Naive thymus-derived CD4-positive, alpha-beta T cell (primary cell): Measurements from ENCODE around the gene GDF2. TPM values are rescaled to one million over a fixed set of nuclear protein-coding genes. Genes with fewer than 3 reads are reported as not detected.

Source experiments
- ATAC-seq: fragments of 150-1000 bp; cut with Tn5 transposase; 2 replicates; pipeline ENCODE4 v1.10.0; 2021; ENCODE audit warnings: mild to moderate bottlenecking, moderate library complexity
- CTCF ChIA-PET: fragments of 350-600 bp; sonication (Branson Sonifier 250); formaldehyde crosslinking; loops from one replicate; lab custom pipeline; 2021; ENCODE audit warnings: antibody characterized with exemption; lab: Charles Lee
- POLR2A ChIA-PET: fragments of 350-600 bp; sonication (Branson Sonifier 250); formaldehyde crosslinking; loops from one replicate; lab custom pipeline; 2021; ENCODE audit warnings: antibody characterized with exemption, inconsistent platforms; lab: Charles Lee
- DNase-seq, 9 donors: peaks; one replicate each; pipeline versions ENCODE4 v3.0.0 to v3.0.0-alpha.2; 2020 to 2022; ENCODE audit warnings: mixed read lengths in 1 of 9
- H3K27ac ChIP-seq: one replicate; pipeline ENCODE4 v1.7.0; 2013; ENCODE audit warnings: mild to moderate bottlenecking, low read depth, low read length, moderate library complexity
- H3K27me3 ChIP-seq, 2 donors: one replicate each; pipeline ENCODE4 v1.7.0; 2013; ENCODE audit warnings: low read length in 2 of 2, mild to moderate bottlenecking in 2 of 2, moderate library complexity in 2 of 2; ENCODE audit not compliant: control insufficient read depth in 2 of 2, insufficient read depth in 2 of 2
- H3K36me3 ChIP-seq, 3 experiments: 1 replicate in 2 of 3; 2 replicates in 1 of 3; pipeline ENCODE4 v1.7.0; 2013; ENCODE audit warnings: low read length in 3 of 3, mild to moderate bottlenecking in 3 of 3, moderate library complexity in 1 of 3; ENCODE audit not compliant: insufficient read depth in 3 of 3, control insufficient read depth in 2 of 3
- H3K4me1 ChIP-seq, 2 donors: one replicate each; pipeline ENCODE4 v1.7.0; 2013; ENCODE audit warnings: low read length in 2 of 2, mild to moderate bottlenecking in 2 of 2, moderate library complexity in 1 of 2; ENCODE audit not compliant: control insufficient read depth in 2 of 2, insufficient read depth in 2 of 2
- H3K4me3 ChIP-seq: 2 replicates; pipeline ENCODE4 v1.7.0; 2013; ENCODE audit warnings: mild to moderate bottlenecking, low read length
- H3K9me3 ChIP-seq, 3 experiments: 1 replicate in 2 of 3; 2 replicates in 1 of 3; pipeline ENCODE4 v1.7.0; 2013; ENCODE audit warnings: low read length in 3 of 3; ENCODE audit not compliant: control insufficient read depth in 2 of 3
- H3K27ac Mint-ChIP-seq, 9 donors: one replicate each; pipeline ENCODE4 v1.8.0; 2020 to 2022; ENCODE audit warnings: mixed read lengths in 9 of 9, mild to moderate bottlenecking in 8 of 9, moderate library complexity in 5 of 9, inconsistent platforms in 2 of 9
- H3K27me3 Mint-ChIP-seq, 5 donors: one replicate each; pipeline ENCODE4 v1.8.0; 2021 to 2022; ENCODE audit warnings: mixed read lengths in 5 of 5, mild to moderate bottlenecking in 1 of 5
- H3K36me3 Mint-ChIP-seq, 5 donors: one replicate each; pipeline ENCODE4 v1.8.0; 2020 to 2022; ENCODE audit warnings: mixed read lengths in 5 of 5, mild to moderate bottlenecking in 3 of 5, inconsistent platforms in 1 of 5
- H3K4me1 Mint-ChIP-seq, 7 donors: one replicate each; pipeline ENCODE4 v1.8.0; 2020 to 2022; ENCODE audit warnings: mixed read lengths in 7 of 7, mild to moderate bottlenecking in 3 of 7, inconsistent platforms in 1 of 7
- H3K4me3 Mint-ChIP-seq, 10 donors: one replicate each; pipeline ENCODE4 v1.8.0; 2020 to 2022; ENCODE audit warnings: mild to moderate bottlenecking in 10 of 10, mixed read lengths in 10 of 10, moderate library complexity in 6 of 10, inconsistent platforms in 2 of 10
- H3K9me3 Mint-ChIP-seq, 11 donors: one replicate each; pipeline ENCODE4 v1.8.0; 2020 to 2022; ENCODE audit warnings: mixed read lengths in 11 of 11, mild to moderate bottlenecking in 4 of 11, inconsistent platforms in 1 of 11, moderate library complexity in 1 of 11
- intact Hi-C, 2 donors: fragments of 100-400 bp; cut with micrococcal nuclease; formaldehyde crosslinking; loops; one replicate each; pipeline ENCODE4 v1.15.1; 2023
- polyA plus RNA-seq, 2 donors: library from polyadenylated mRNA; unstranded; fragments of 300-500 nt; fragmentation: Illumina TruSeq; gene quantifications; one replicate each; pipeline ENCODE4 v1.2.3, GENCODE V29; 2021
- total RNA-seq, 6 experiments: library from RNA in 5 of 6; stranded (reverse) in 5 of 6; gene quantifications; 1 replicate in 5 of 6; 2 replicates in 1 of 6; pipeline ENCODE4 v1.2.3 and lab custom pipeline; 2021 to 2026

The GDF2 gene
- total and polyA plus RNA-seq, 7 experiments from 2014 or later: not detected

DNA sequence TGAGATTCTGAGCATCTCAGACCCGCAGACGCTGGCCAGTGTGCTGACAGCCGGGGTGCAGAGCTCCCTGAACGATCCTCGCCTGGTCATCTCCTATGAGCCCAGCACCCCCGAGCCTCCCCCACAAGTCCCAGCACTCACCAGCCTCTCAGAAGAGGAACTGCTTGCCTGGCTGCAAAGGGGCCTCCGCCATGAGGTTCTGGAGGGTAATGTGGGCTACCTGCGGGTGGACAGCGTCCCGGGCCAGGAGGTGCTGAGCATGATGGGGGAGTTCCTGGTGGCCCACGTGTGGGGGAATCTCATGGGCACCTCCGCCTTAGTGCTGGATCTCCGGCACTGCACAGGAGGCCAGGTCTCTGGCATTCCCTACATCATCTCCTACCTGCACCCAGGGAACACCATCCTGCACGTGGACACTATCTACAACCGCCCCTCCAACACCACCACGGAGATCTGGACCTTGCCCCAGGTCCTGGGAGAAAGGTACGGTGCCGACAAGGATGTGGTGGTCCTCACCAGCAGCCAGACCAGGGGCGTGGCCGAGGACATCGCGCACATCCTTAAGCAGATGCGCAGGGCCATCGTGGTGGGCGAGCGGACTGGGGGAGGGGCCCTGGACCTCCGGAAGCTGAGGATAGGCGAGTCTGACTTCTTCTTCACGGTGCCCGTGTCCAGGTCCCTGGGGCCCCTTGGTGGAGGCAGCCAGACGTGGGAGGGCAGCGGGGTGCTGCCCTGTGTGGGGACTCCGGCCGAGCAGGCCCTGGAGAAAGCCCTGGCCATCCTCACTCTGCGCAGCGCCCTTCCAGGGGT lies 26.6 kb downstream of the GDF2 start:
- Histone ChIP-seq H3K27ac (no peak overlapping the region), H3K36me3 (no peaks in the 10 kb centered on the region), H3K9me3 (no peaks in the 10 kb centered on the region), H3K4me3 (no peak overlapping the region), H3K4me1 (no peaks in the 10 kb centered on the region), H3K27me3 (no peaks in the 10 kb centered on the region)
- ChIA-PET CTCF (interaction anchor here (0.8 kb wide), 1 partner anchor 324 kb away, joined by 3 read pairs; no protein-coding TSS in a partner anchor), POLR2A (no interaction called here)
- ATAC-seq: no peak
- H3K9me3 Mint-ChIP-seq: no peaks in the 10 kb centered on the region
- H3K36me3 Mint-ChIP-seq: no peaks in the 10 kb centered on the region
- intact Hi-C loops: no loop called here
- no peak overlapping the region for H3K27ac Mint-ChIP-seq
- no peaks in the 10 kb centered on the region for H3K4me1 Mint-ChIP-seq
- no peak for DNase-seq
- no peak overlapping the region for H3K4me3 Mint-ChIP-seq
- peaks cover 0 to 3% (median 0%) of the 10 kb centered on the region in 5 donors for H3K27me3 Mint-ChIP-seq

DNA sequence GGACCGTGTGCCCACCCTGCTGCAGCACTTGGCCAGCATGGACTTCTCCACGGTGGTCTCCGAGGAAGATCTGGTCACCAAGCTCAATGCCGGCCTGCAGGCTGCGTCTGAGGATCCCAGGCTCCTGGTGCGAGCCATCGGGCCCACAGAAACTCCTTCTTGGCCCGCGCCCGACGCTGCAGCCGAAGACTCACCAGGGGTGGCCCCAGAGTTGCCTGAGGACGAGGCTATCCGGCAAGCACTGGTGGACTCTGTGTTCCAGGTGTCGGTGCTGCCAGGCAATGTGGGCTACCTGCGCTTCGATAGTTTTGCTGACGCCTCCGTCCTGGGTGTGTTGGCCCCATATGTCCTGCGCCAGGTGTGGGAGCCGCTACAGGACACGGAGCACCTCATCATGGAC lies 27.3 kb downstream of the GDF2 start:
- CTCF ChIA-PET: no interaction called here

DNA sequence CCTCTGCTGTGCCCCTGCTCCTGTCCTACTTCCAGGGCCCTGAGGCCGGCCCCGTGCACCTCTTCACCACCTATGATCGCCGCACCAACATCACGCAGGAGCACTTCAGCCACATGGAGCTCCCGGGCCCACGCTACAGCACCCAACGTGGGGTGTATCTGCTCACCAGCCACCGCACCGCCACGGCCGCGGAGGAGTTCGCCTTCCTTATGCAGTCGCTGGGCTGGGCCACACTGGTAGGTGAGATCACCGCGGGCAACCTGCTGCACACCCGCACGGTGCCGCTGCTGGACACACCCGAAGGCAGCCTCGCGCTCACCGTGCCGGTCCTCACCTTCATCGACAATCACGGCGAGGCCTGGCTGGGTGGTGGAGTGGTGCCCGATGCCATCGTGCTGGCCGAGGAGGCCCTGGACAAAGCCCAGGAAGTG lies 27.7 kb downstream of the GDF2 start:
- Histone ChIP-seq H3K27ac (no peak overlapping the region), H3K36me3 (no peaks in the 10 kb centered on the region), H3K4me1 (no peaks in the 10 kb centered on the region), H3K27me3 (no peaks in the 10 kb centered on the region), H3K4me3 (no peak overlapping the region), H3K9me3 (no peaks in the 10 kb centered on the region)
- intact Hi-C loops: no loop called here
- no peak overlapping the region for H3K27ac Mint-ChIP-seq
- H3K36me3 Mint-ChIP-seq: no peaks in the 10 kb centered on the region
- CTCF ChIA-PET: no interaction called here
- POLR2A ChIA-PET: no interaction called here
- H3K4me3 Mint-ChIP-seq: no peak overlapping the region
- H3K27me3 Mint-ChIP-seq: peaks cover 0 to 3% (median 0%) of the 10 kb centered on the region in 5 donors
- ATAC-seq (no peak), DNase-seq (no peak)
- H3K4me1 Mint-ChIP-seq: no peaks in the 10 kb centered on the region
- H3K9me3 Mint-ChIP-seq: no peaks in the 10 kb centered on the region

More for the DNA sequence above, 27.3 kb downstream of the GDF2 start:
- Mint-ChIP-seq H3K4me1 (no peaks in the 10 kb centered on the region), H3K36me3 (no peaks in the 10 kb centered on the region), H3K4me3 (no peak overlapping the region), H3K9me3 (no peaks in the 10 kb centered on the region), H3K27ac (no peak overlapping the region), H3K27me3 (peaks cover 0 to 3% (median 0%) of the 10 kb centered on the region in 5 donors)
- POLR2A ChIA-PET: no interaction called here
- H3K4me1 ChIP-seq: no peaks in the 10 kb centered on the region
- no peaks in the 10 kb centered on the region for H3K9me3 ChIP-seq
- DNase-seq (no peak), ATAC-seq (no peak)
- H3K27me3 ChIP-seq: no peaks in the 10 kb centered on the region
- no peaks in the 10 kb centered on the region for H3K36me3 ChIP-seq
- H3K27ac ChIP-seq: no peak overlapping the region
- intact Hi-C loops: no loop called here
- H3K4me3 ChIP-seq: no peak overlapping the region

- Histone ChIP-seq H3K4me1 (no peaks in the 10 kb centered on the region), H3K27ac (no peak overlapping the region), H3K9me3 (no peaks in the 10 kb centered on the region), H3K27me3 (no peaks in the 10 kb centered on the region), H3K36me3 (no peaks in the 10 kb centered on the region), H3K4me3 (no peak overlapping the region)
- Mint-ChIP-seq H3K27ac (no peak overlapping the region), H3K9me3 (no peaks in the 10 kb centered on the region), H3K27me3 (no peaks in the 10 kb centered on the region), H3K4me3 (no peak overlapping the region), H3K4me1 (no peaks in the 10 kb centered on the region), H3K36me3 (no peaks in the 10 kb centered on the region)
- DNase-seq (no peak), ATAC-seq (no peak)
- CTCF ChIA-PET: no interaction called here
- intact Hi-C loops: no loop called here
- POLR2A ChIA-PET: interaction anchor here (0.5 kb wide), 1 partner anchor 12 kb away, joined by 5 read pairs; no protein-coding TSS in a partner anchor
Measured at GRCh38 chr10:47350671-47351640, 28.7 kb downstream of the GDF2 start.

DNA sequence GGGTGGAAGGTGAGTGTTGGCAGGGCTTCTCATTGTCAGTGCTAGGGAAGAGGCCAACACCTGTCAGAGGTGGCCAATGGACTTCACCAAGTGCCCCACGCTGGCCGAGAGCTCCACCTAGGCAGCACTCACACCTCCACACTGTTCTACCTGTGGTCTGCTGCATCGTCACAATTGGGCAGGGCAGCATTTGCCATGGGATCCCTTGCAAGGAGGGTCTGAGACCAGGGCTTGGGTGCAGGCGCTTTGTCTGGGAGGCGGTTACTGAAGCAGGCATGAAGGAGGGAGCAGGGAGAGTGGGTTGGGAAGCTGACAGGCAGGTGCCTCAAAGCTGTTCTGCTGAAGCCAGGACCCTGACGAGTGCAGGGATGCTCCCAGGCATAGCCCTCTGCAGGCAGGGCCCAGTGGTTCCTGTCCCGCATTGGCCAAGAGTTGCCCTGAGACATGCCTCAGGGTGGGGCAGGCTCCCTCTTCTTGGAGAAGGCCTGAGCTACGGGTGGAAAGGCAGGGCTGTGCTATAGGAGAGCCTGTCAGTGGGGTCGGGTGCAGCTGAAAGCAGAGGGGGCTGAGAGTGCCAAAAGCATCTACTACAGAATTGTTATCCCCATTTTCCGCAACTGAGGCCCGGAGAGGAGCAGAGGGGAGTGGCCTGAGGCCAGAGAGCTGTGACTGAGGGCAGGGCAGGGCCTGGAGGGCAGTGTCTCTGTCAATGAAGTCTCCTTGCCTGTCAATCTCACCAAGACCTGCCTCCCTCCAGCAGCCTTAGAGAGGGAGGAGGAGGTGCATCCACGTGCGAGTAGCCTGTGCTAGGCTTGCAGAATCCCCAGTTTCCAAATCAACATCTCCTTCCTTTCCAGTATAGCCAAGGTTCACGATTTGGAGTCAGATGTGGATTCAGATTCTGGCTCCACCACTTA lies 29.9 kb downstream of the GDF2 start:
- H3K36me3 ChIP-seq: no peaks in the 10 kb centered on the region
- CTCF ChIA-PET: no interaction called here

DNA sequence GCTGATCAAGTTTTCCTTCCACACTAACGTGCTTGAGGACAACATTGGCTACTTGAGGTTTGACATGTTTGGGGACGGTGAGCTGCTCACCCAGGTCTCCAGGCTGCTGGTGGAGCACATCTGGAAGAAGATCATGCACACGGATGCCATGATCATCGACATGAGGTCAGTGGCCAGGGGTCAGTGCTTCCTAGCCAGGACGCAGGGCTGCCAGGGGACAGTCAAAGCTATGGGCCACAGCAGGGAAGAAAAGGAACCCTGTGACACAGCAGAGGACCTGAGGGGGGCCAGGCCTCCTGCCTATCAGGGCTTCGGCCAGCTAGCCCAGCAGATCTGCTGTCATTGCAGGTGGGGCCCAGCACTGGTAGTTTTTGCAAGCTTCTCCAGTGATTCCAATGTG lies 31.1 kb downstream of the GDF2 start:
- H3K4me3 ChIP-seq: no peak overlapping the region
- DNase-seq (no peak), ATAC-seq (no peak)
- ChIA-PET POLR2A (no interaction called here), CTCF (interaction anchor here (1.4 kb wide), 1 partner anchor 13 kb away, joined by 4 read pairs; no protein-coding TSS in a partner anchor)
- no peak overlapping the region for H3K27ac Mint-ChIP-seq
- intact Hi-C loops: no loop called here
- H3K27me3 ChIP-seq: no peaks in the 10 kb centered on the region
- H3K4me3 Mint-ChIP-seq: no peak overlapping the region
- no peaks in the 10 kb centered on the region for H3K9me3 Mint-ChIP-seq
- no peaks in the 10 kb centered on the region for H3K36me3 Mint-ChIP-seq
- no peaks in the 10 kb centered on the region for H3K9me3 ChIP-seq
- no peak overlapping the region for H3K27ac ChIP-seq
- H3K4me1 ChIP-seq: no peaks in the 10 kb centered on the region
- H3K4me1 Mint-ChIP-seq: no peaks in the 10 kb centered on the region
- no peaks in the 10 kb centered on the region for H3K27me3 Mint-ChIP-seq
- no peaks in the 10 kb centered on the region for H3K36me3 ChIP-seq

More for the DNA sequence above, 29.9 kb downstream of the GDF2 start:
- H3K36me3 Mint-ChIP-seq: no peaks in the 10 kb centered on the region
- no peak overlapping the region for H3K4me3 Mint-ChIP-seq
- intact Hi-C loops: no loop called here
- H3K27me3 Mint-ChIP-seq: no peaks in the 10 kb centered on the region
- no peaks in the 10 kb centered on the region for H3K4me1 Mint-ChIP-seq
- H3K27ac Mint-ChIP-seq: no peak overlapping the region
- H3K4me1 ChIP-seq: no peaks in the 10 kb centered on the region
- no peaks in the 10 kb centered on the region for H3K9me3 ChIP-seq
- H3K27ac ChIP-seq: no peak overlapping the region
- ATAC-seq (no peak), DNase-seq (no peak)
- POLR2A ChIA-PET: interaction anchor here (0.5 kb wide), 1 partner anchor 13 kb away, joined by 5 read pairs; no protein-coding TSS in a partner anchor
- no peak overlapping the region for H3K4me3 ChIP-seq
- H3K27me3 ChIP-seq: no peaks in the 10 kb centered on the region
- H3K9me3 Mint-ChIP-seq: no peaks in the 10 kb centered on the region
